SU-DHL-6 (cell line): ENCODE results near the gene MYCBPAP.

Experiments used
- H2AFZ ChIP-seq: fragments of 200-600 bp; sonication (generic); 2 replicates; pipeline ENCODE4 v1.6.1; 2014; ENCODE audit warnings: low read depth, mild to moderate bottlenecking, moderate library complexity, mixed read lengths, antibody characterized with exemption, low read length; ENCODE audit not compliant: severe bottlenecking
- H3F3A ChIP-seq: fragments of 200-600 bp; shearing (Covaris generic); 2 replicates; pipeline ENCODE4 v1.6.0; 2016; ENCODE audit warnings: antibody characterized with exemption, mild to moderate bottlenecking; ENCODE audit not compliant: insufficient read depth
- H3K27ac ChIP-seq: fragments of 200-600 bp; sonication (generic); 2 replicates; pipeline ENCODE4 v1.5.1; 2016; ENCODE audit warnings: low read depth, mild to moderate bottlenecking, low read length, moderate library complexity, mixed read lengths
- H3K27me3 ChIP-seq: fragments of 200-600 bp; sonication (generic), shearing (Covaris generic); 2 replicates; pipeline ENCODE4 v1.6.0; 2014; ENCODE audit warnings: mild to moderate bottlenecking, low read length
- H3K36me3 ChIP-seq: fragments of 200-600 bp; sonication (generic); 2 replicates; pipeline ENCODE4 v1.6.1; 2014; ENCODE audit warnings: mild to moderate bottlenecking, low read length, mixed read lengths
- H3K4me2 ChIP-seq: fragments of 300-600, 200-600 bp; shearing (Covaris generic), sonication (generic); 2 replicates; pipeline ENCODE4 v1.6.0; 2014; ENCODE audit warnings: low read length, low read depth, mild to moderate bottlenecking; ENCODE audit not compliant: poor library complexity, severe bottlenecking
- H3K4me3 ChIP-seq: fragments of 200-600 bp; sonication (generic); 2 replicates; pipeline ENCODE4 v1.5.1; 2014; ENCODE audit warnings: antibody characterized with exemption, low read length, mild to moderate bottlenecking, mixed read lengths; ENCODE audit not compliant: insufficient read depth, poor library complexity, severe bottlenecking
- H3K79me2 ChIP-seq: fragments of 200-600 bp; sonication (generic); 2 replicates; pipeline ENCODE4 v1.6.1; 2014; ENCODE audit warnings: mild to moderate bottlenecking, low read length, moderate library complexity; ENCODE audit not compliant: insufficient read depth
- H3K9ac ChIP-seq: fragments of 200-600 bp; sonication (generic); 2 replicates; pipeline ENCODE4 v1.7.0; 2014; ENCODE audit warnings: mild to moderate bottlenecking, low read length
- H3K9me2 ChIP-seq: fragments of 200-600 bp; sonication (generic); replicated peaks from 2 replicates; pipeline ENCODE4 v1.6.1; 2014; ENCODE audit warnings: low read length; ENCODE audit not compliant: insufficient read depth
- H3K9me3 ChIP-seq: fragments of 200-600 bp; sonication (generic); 2 replicates; pipeline ENCODE4 v1.6.1; 2014; ENCODE audit warnings: low read length, mixed read lengths; ENCODE audit not compliant: insufficient read depth
- H4K20me1 ChIP-seq: fragments of 200-600 bp; sonication (generic); 2 replicates; pipeline ENCODE4 v1.6.1; 2014; ENCODE audit warnings: low read depth, mild to moderate bottlenecking, antibody characterized with exemption, low read length, moderate library complexity, mixed read lengths
- CTCF ChIP-seq: fragments of 200-600 bp; sonication (generic); IDR thresholded peaks from one replicate; pipeline ENCODE4 v1.5.1; 2017; ENCODE audit warnings: antibody characterized with exemption, mild to moderate bottlenecking, low read length, moderate library complexity; ENCODE audit not compliant: insufficient read depth, poor library complexity, severe bottlenecking
- EZH2phosphoT487 ChIP-seq: fragments of 200-600 bp; sonication (generic), shearing (Covaris generic); conservative IDR thresholded peaks from 2 replicates; pipeline ENCODE4 v1.6.1; 2018; ENCODE audit warnings: mild to moderate bottlenecking, antibody characterized with exemption, low read length, moderate library complexity, mixed read lengths

The MYCBPAP gene

GRCh38 chr17:50541402-50541715, 33.1 kb downstream of the MYCBPAP start:
- H3K9me2 ChIP-seq: no peaks in the 10 kb centered on the region
- H3K9me3 ChIP-seq: no peaks in the 10 kb centered on the region
- H3K4me2 ChIP-seq: peak overlapping the region; percentile 64
- H3K27ac ChIP-seq: no peak overlapping the region
- H2AFZ ChIP-seq: peak overlapping the region; percentile 93
- H3K36me3 ChIP-seq: no peaks in the 10 kb centered on the region
- no peaks in the 10 kb centered on the region for H4K20me1 ChIP-seq
- peak overlapping the region; percentile 53 for H3K4me3 ChIP-seq
- H3K9ac ChIP-seq: peak overlapping the region; percentile 56
- no peaks in the 10 kb centered on the region for H3F3A ChIP-seq
- H3K27me3 ChIP-seq: no peaks in the 10 kb centered on the region
- no peaks in the 10 kb centered on the region for H3K79me2 ChIP-seq
- TF ChIP-seq EZH2phosphoT487: no peak
- no peak for TF ChIP-seq CTCF

GRCh38 chr17:50541716-50542688, 33.8 kb downstream of the MYCBPAP start:
- Histone ChIP-seq H3K4me3 (peak overlapping the region; percentile 53), H3K36me3 (no peaks in the 10 kb centered on the region), H3K4me2 (peak overlapping the region; percentile 64), H3K9me2 (no peaks in the 10 kb centered on the region), H3K27ac (no peak overlapping the region), H3K79me2 (no peaks in the 10 kb centered on the region), H3K27me3 (no peaks in the 10 kb centered on the region), H3K9ac (peak overlapping the region; percentile 56), H4K20me1 (no peaks in the 10 kb centered on the region), H3K9me3 (no peaks in the 10 kb centered on the region), H3F3A (no peaks in the 10 kb centered on the region), H2AFZ (peak overlapping the region; percentile 93)
- no peak for TF ChIP-seq EZH2phosphoT487
- peak; percentile 23 for TF ChIP-seq CTCF

- TF ChIP-seq EZH2phosphoT487 (no peak), CTCF (no peak)
- no peaks in the 10 kb centered on the region for H3K9me3 ChIP-seq
- H3K4me2 ChIP-seq: peak overlapping the region; percentile 64
- no peaks in the 10 kb centered on the region for H3K79me2 ChIP-seq
- H3K27ac ChIP-seq: no peak overlapping the region
- no peaks in the 10 kb centered on the region for H4K20me1 ChIP-seq
- no peaks in the 10 kb centered on the region for H3K36me3 ChIP-seq
- H3K9ac ChIP-seq: 0 out of 2 replicates have a peak overlapping the region, but pooled peaks have one; percentile 56
- H3K9me2 ChIP-seq: no peaks in the 10 kb centered on the region
- no peak overlapping the region for H2AFZ ChIP-seq
- H3F3A ChIP-seq: no peaks in the 10 kb centered on the region
- no peaks in the 10 kb centered on the region for H3K27me3 ChIP-seq
- no peak overlapping the region for H3K4me3 ChIP-seq
Observed at GRCh38 chr17:50542795-50543774, 34.8 kb downstream of the MYCBPAP start.
